Heart right ventricle (tissue), 16 donors: ENCODE data around the gene DAO. TPM values are rescaled to one million over a fixed set of nuclear protein-coding genes. Genes with fewer than 3 reads are reported as not detected.

Experiments used
- ATAC-seq, 8 donors: fragments of 200-7000 bp; cut with Tn5 transposase; one replicate each; pipeline ENCODE4 v1.9.1; 2020; ENCODE audit warnings: mild to moderate bottlenecking in 8 of 8, moderate library complexity in 8 of 8, moderate number of reproducible peaks in 1 of 8
- DNase-seq, 2 donors: peaks; one replicate each; pipeline ENCODE4 v3.0.0-alpha.2; 2020
- H3K27ac ChIP-seq, 10 donors: fragments of 200-600 bp; sonication (generic) in 2 of 10; one replicate each; pipeline versions ENCODE4 v1.5.0 to v1.8.0; 2020 to 2022; ENCODE audit warnings: mild to moderate bottlenecking in 3 of 10
- H3K27me3 ChIP-seq, 7 donors: fragments of 200-600 bp; one replicate each; pipeline ENCODE4 v1.8.0; 2021 to 2022; ENCODE audit warnings: mild to moderate bottlenecking in 2 of 7
- H3K36me3 ChIP-seq, 9 donors: fragments of 200-600 bp; sonication (generic) in 1 of 9; one replicate each; pipeline versions ENCODE4 v1.5.0 to v1.8.0; 2020 to 2022; ENCODE audit warnings: mild to moderate bottlenecking in 2 of 9
- H3K4me1 ChIP-seq, 9 donors: fragments of 200-600 bp; sonication (generic) in 1 of 9; one replicate each; pipeline versions ENCODE4 v1.5.0 to v1.8.0; 2020 to 2022; ENCODE audit warnings: mild to moderate bottlenecking in 4 of 9
- H3K4me3 ChIP-seq, 10 donors: fragments of 200-600 bp; sonication (generic) in 2 of 10; one replicate each; pipeline versions ENCODE4 v1.5.0 to v1.8.0; 2020 to 2022; ENCODE audit warnings: mild to moderate bottlenecking in 7 of 10, moderate library complexity in 2 of 10
- H3K9me3 ChIP-seq, 11 donors: fragments of 200-600 bp in 10 of 11; sonication (generic) in 2 of 11; one replicate each; pipeline versions ENCODE4 v1.5.0 to v1.8.0; 2013 to 2022; ENCODE audit warnings: mild to moderate bottlenecking in 2 of 11, control low read depth in 1 of 11, moderate library complexity in 1 of 11
- CTCF ChIP-seq, 9 donors: fragments of 200-600 bp; sonication (generic) in 2 of 9; IDR thresholded peaks; one replicate each; pipeline versions ENCODE4 v1.5.0 to v1.8.0; 2021 to 2022; ENCODE audit warnings: antibody characterized with exemption in 9 of 9, mild to moderate bottlenecking in 5 of 9, moderate library complexity in 1 of 9
- WGBS, 2 donors: extraction: QIAGEN DNeasy Blood & Tissue Kit; methylation state at CpG; one replicate each; pipeline ENCODE4 v1.1.7; 2013; ENCODE audit warnings: inconsistent platforms in 1 of 2; 5-methylcytosine and 5-hydroxymethylcytosine counted together
- intact Hi-C, 10 donors: fragments of 100-400 bp; cut with DNase I; formaldehyde crosslinking; loops; one replicate each; pipeline versions ENCODE4 v1.11.1 to v1.14.2; 2022
- polyA plus RNA-seq, 2 donors: library from polyadenylated mRNA; stranded (reverse); fragments of 200-250 nt; gene quantifications; one replicate each; pipeline ENCODE4 v1.2.3, GENCODE V29; 2013
- total RNA-seq, 10 donors: library from RNA; stranded (reverse); fragmentation: NEBNext Ultra II Directional in 3 of 10; extraction: Animal tissue kit (Norgen Biotek cat#: 25700) in 3 of 10; gene quantifications; one replicate each; pipeline versions ENCODE4 v1.2.1 to v1.2.4, GENCODE V29; 2021 to 2023
- donor health status: Arrhythmogenic right ventricular cardiomyopathy.
- donor health status: ischemic (EF 13 %, LVEDD 7.1; RV severe dilation, severe dysfunction).
- donor health status: healthy with polysubstance abuse.
- donor health status: DM: no; HTN: yes; CAD: no.
- donor health status: DM: no; HTN: no; CAD: no.
- donor health status: ischemic (EF 25% LVEDD 6.9; RV normal size, moderate dysfunction).
- donor health status: ischemic (EF 25% LVEDD 5.7; RV mildly dilated, moderate dysfunction).
- donor health status: healthy.
- donor health status: DM: yes; HTN: yes; CAD: no.
- donor health status: Ischemic cardiomyopathy.
- donor health status: ischemic (EF 35%, LVEDD 5.7; RV mildly dilated, moderate dysfunction).
- donor health status: nonischemic (EF 11% LVEDD 7.7; RV severe dilation, severe dysfunction).
- donor health status: DM: yes; HTN: yes; CAD: no.
- donor health status: PGD.
- donor health status: ischemic (EF 29% LVEDD 5.4; RV normal size, mild dysfunction).
- donor health status: nonischemic (EF 23%, LVEDD 6.1; RV moderate dilation, normal function).

DAO gene
- total and polyA plus RNA-seq, 12 donors: not detected

- Histone ChIP-seq H3K9me3 (no peaks in the 10 kb centered on the region), H3K27ac (peak overlapping the region; percentile 68 to 96 (median 92)), H3K4me1 (peaks cover 59 to 100% (median 94%) of the 10 kb centered on the region in 9 donors), H3K36me3 (peaks cover 0 to 58% (median 11%) of the 10 kb centered on the region in 9 donors), H3K4me3 (peak overlapping the region in 1 of 10 donors; percentile 10), H3K27me3 (no peaks in the 10 kb centered on the region)
- DNase-seq (no peak), ATAC-seq (no peak)
- WGBS, 2 donors: 80 to 86% methylated on average over 7 of the region's 7 CpGs
- no peak for TF ChIP-seq CTCF (IDR thresholded peaks at IDR 0.05)
- intact Hi-C loops: loop anchor here in 1 of 10 donors (2.0 kb wide), 1 partner anchor 15 kb away; no protein-coding TSS in a partner anchor
Observed at GRCh38 chr12:108837680-108838079, 42.2 kb upstream of the DAO start.

- no peak for TF ChIP-seq CTCF (IDR thresholded peaks at IDR 0.05)
- H3K9me3 ChIP-seq: no peaks in the 10 kb centered on the region
- peak overlapping the region in 1 of 10 donors; percentile 10 for H3K4me3 ChIP-seq
- DNase-seq: peak; percentile 87 to 93
- H3K27me3 ChIP-seq: no peaks in the 10 kb centered on the region
- intact Hi-C loops: loop anchor here in 1 of 10 donors (2.0 kb wide), 1 partner anchor 14 kb away; no protein-coding TSS in a partner anchor
- peaks cover 55 to 100% (median 94%) of the 10 kb centered on the region in 9 donors for H3K4me1 ChIP-seq
- WGBS, 2 donors: 22 to 23% methylated on average over 14 of the region's 14 CpGs
- peak overlapping the region; percentile 83 to 96 (median 92) for H3K27ac ChIP-seq
- ATAC-seq: peak; percentile 87 to 94 (median 94)
- H3K36me3 ChIP-seq: peaks cover 0 to 59% (median 12%) of the 10 kb centered on the region in 9 donors
Observed at GRCh38 chr12:108838194-108839017, 41.5 kb upstream of the DAO start.

- Histone ChIP-seq H3K27ac (peak overlapping the region; percentile 83 to 96 (median 92)), H3K36me3 (peaks cover 0 to 59% (median 12%) of the 10 kb centered on the region in 9 donors), H3K27me3 (no peaks in the 10 kb centered on the region), H3K9me3 (no peaks in the 10 kb centered on the region), H3K4me3 (no peak overlapping the region), H3K4me1 (peaks cover 46 to 100% (median 93%) of the 10 kb centered on the region in 9 donors)
- 12 to 13% methylated on average over 6 of the region's 6 CpGs for WGBS, 2 donors
- DNase-seq (peak; percentile 57 to 66), ATAC-seq (peak; percentile 20 to 49 (median 29))
- intact Hi-C loops: loop anchor here in 1 of 10 donors (2.0 kb wide), 1 partner anchor 14 kb away; no protein-coding TSS in a partner anchor
- TF ChIP-seq CTCF (IDR thresholded peaks at IDR 0.05): no peak
Observed at GRCh38 chr12:108839018-108839889, 40.6 kb upstream of the DAO start.

- peaks cover 41 to 98% (median 90%) of the 10 kb centered on the region in 9 donors for H3K4me1 ChIP-seq
- peak overlapping the region; percentile 83 to 96 (median 92) for H3K27ac ChIP-seq
- no peak for DNase-seq
- intact Hi-C loops: loop anchor here in 1 of 10 donors (2.0 kb wide), 1 partner anchor 13 kb away; no protein-coding TSS in a partner anchor
- no peaks in the 10 kb centered on the region for H3K27me3 ChIP-seq
- H3K4me3 ChIP-seq: no peak overlapping the region
- peaks cover 0 to 58% (median 10%) of the 10 kb centered on the region in 9 donors for H3K36me3 ChIP-seq
- no peak for TF ChIP-seq CTCF (IDR thresholded peaks at IDR 0.05)
- WGBS, 2 donors: 55 to 66% methylated on average over 10 of the region's 10 CpGs
- no peaks in the 10 kb centered on the region for H3K9me3 ChIP-seq
- peak in 5 of 8 donors; percentile 2 to 28 (median 4) for ATAC-seq
Observed at GRCh38 chr12:108839890-108840230, 40.0 kb upstream of the DAO start.
